Measurements from ENCODE around the gene ABHD12. TPM values are rescaled to one million over a fixed set of nuclear protein-coding genes. Genes with fewer than 3 reads are reported as not detected.

The ABHD12 gene
- total RNA-seq, 2 donors from 2014 or later = 70.1 to 84.7 TPM

- DNase-seq (ENCODE audit: low spot score) = no peak
- no peaks in the 10 kb centered on the region for H3K27me3 ChIP-seq (replicated peaks; ENCODE audit: insufficient read depth)
- no peak overlapping the region for H3K27ac ChIP-seq
- TF ChIP-seq POLR2A (IDR thresholded peaks at IDR 0.05) = no peak
- no peak for TF ChIP-seq CTCF (IDR thresholded peaks at IDR 0.05)
- no peak for TF ChIP-seq POLR2AphosphoS5 (IDR thresholded peaks at IDR 0.05)
- intact Hi-C loops (cut with DNase I) = no loop called here
- no peaks in the 10 kb centered on the region for H3K9me3 ChIP-seq
- 85% methylated on average over 11 of the region's 11 CpGs for WGBS
- peaks cover 4% of the 10 kb centered on the region for H3K4me1 ChIP-seq (replicated peaks)
- H3K36me3 ChIP-seq = no peaks in the 10 kb centered on the region
- H3K4me3 ChIP-seq = no peak overlapping the region
Observed at GRCh38 chr20:25319241-25320034, 71.2 kb downstream of the ABHD12 start.

- no peak for TF ChIP-seq POLR2AphosphoS5 (IDR thresholded peaks at IDR 0.05)
- no peak for TF ChIP-seq CTCF (IDR thresholded peaks at IDR 0.05)
- TF ChIP-seq POLR2A (IDR thresholded peaks at IDR 0.05) = no peak
- intact Hi-C loops (cut with DNase I) = no loop called here
- WGBS = 88% methylated on average over 16 of the region's 16 CpGs
- H3K4me1 ChIP-seq (replicated peaks) = peaks cover 4% of the 10 kb centered on the region
- H3K27me3 ChIP-seq (replicated peaks; ENCODE audit: insufficient read depth) = no peaks in the 10 kb centered on the region
- no peak overlapping the region for H3K27ac ChIP-seq
- DNase-seq (ENCODE audit: low spot score) = no peak
- H3K4me3 ChIP-seq = no peak overlapping the region
- H3K36me3 ChIP-seq = no peaks in the 10 kb centered on the region
- no peaks in the 10 kb centered on the region for H3K9me3 ChIP-seq
Observed at GRCh38 chr20:25318471-25319240, 72.0 kb downstream of the ABHD12 start.

- Histone ChIP-seq H3K4me3 (no peak overlapping the region), H3K27ac (no peak overlapping the region), H3K4me1 (replicated peaks) (peaks cover 4% of the 10 kb centered on the region), H3K36me3 (no peaks in the 10 kb centered on the region), H3K9me3 (no peaks in the 10 kb centered on the region), H3K27me3 (replicated peaks; ENCODE audit: insufficient read depth) (no peaks in the 10 kb centered on the region)
- intact Hi-C loops (cut with DNase I) = no loop called here
- TF ChIP-seq POLR2AphosphoS5 (IDR thresholded peaks at IDR 0.05) (no peak), POLR2A (IDR thresholded peaks at IDR 0.05) (no peak), CTCF (IDR thresholded peaks at IDR 0.05) (no peak)
- 84% methylated on average over 17 of the region's 17 CpGs for WGBS
- no peak for DNase-seq (ENCODE audit: low spot score)
Observed at GRCh38 chr20:25317351-25318075, 73.1 kb downstream of the ABHD12 start.

GRCh38 chr20:25316506-25317190 lies 74.0 kb downstream of the ABHD12 start:
- intact Hi-C loops (cut with DNase I) = no loop called here
- WGBS = 97% methylated on average over 11 of the region's 11 CpGs
- H3K27me3 ChIP-seq (replicated peaks; ENCODE audit: insufficient read depth) = no peaks in the 10 kb centered on the region

More at GRCh38 chr20:25316506-25317190, 74.0 kb downstream of the ABHD12 start:
- no peak overlapping the region for H3K27ac ChIP-seq
- no peaks in the 10 kb centered on the region for H3K9me3 ChIP-seq
- no peak overlapping the region for H3K4me3 ChIP-seq
- TF ChIP-seq POLR2AphosphoS5 (IDR thresholded peaks at IDR 0.05) = no peak
- TF ChIP-seq CTCF (IDR thresholded peaks at IDR 0.05) = no peak
- no peak for TF ChIP-seq POLR2A (IDR thresholded peaks at IDR 0.05)
- no peaks in the 10 kb centered on the region for H3K36me3 ChIP-seq
- peaks cover 3% of the 10 kb centered on the region for H3K4me1 ChIP-seq (replicated peaks)
- DNase-seq (ENCODE audit: low spot score) = no peak
